ENCODE measurements around the gene SSC4D. TPM values are rescaled to one million over a fixed set of nuclear protein-coding genes. Genes with fewer than 3 reads are reported as not detected.

Gene SSC4D
- total and polyA plus RNA-seq, 9 of the 15 experiments (the other 6 are each of a cell fraction or from before 2014, with no cell fraction given), result 0.06 to 1.1 (median 0.85) TPM; not detected in 1

GRCh38 chr7:76405738-76406137 is 3.8 kb downstream of the SSC4D start:
- Histone ChIP-seq H2AFZ (ENCODE audit: low read depth, low read length) (no peak overlapping the region), H3K4me2 (ENCODE audit: insufficient read depth, low read length) (no peak overlapping the region), H4K20me1 (replicated peaks; ENCODE audit: control insufficient read depth, insufficient read depth, low read length) (no peaks in the 10 kb centered on the region), H3K4me3 (no peak overlapping the region), H3K36me3 (ENCODE audit: control insufficient read depth, insufficient read depth, low read length) (peaks cover 4% of the 10 kb centered on the region; the same call in 2 of the 3 replicates), H3K79me2 (ENCODE audit: control insufficient read depth, insufficient read depth, low read length) (no peaks in the 10 kb centered on the region), H3K9me3 (replicated peaks; ENCODE audit: control insufficient read depth, insufficient read depth, low read depth, low read length) (no peaks in the 10 kb centered on the region), H3K27me3 (ENCODE audit: control insufficient read depth in 2 of 2, insufficient read depth in 2 of 2, low read length in 2 of 2) (no peaks in the 10 kb centered on the region), H3K4me1 (replicated peaks in 1 of 2; ENCODE audit: control insufficient read depth in 2 of 2, insufficient read depth in 2 of 2, low read length in 2 of 2) (peaks cover 12 to 13% of the 10 kb centered on the region in 2 experiments; a peak in 3 of 5 replicates), H3K9ac (ENCODE audit: insufficient read depth in 1 of 2, low read depth in 2 of 2, low read length in 2 of 2) (peak overlapping the region in 1 of 2 experiments; percentile 76; a peak in 1 of 4 replicates), H3K9me1 (ENCODE audit: control insufficient read depth, insufficient read depth, low read length) (no peaks in the 10 kb centered on the region), H3K27ac (ENCODE audit: extremely low read depth, low read depth, low read length) (no peak overlapping the region)
- POLR2A ChIA-PET, result interaction anchor here (0.6 kb wide), 1 partner anchor 87 kb away, joined by 3 read pairs; no protein-coding TSS in a partner anchor
- in situ Hi-C loops (cut with MboI), result no loop called here
- no TSS peak for BruUV-seq (replicated peaks)
- intact Hi-C loops (cut with micrococcal nuclease), result no loop called here
- 74% methylated on average over 9 of the region's 9 CpGs for WGBS (ENCODE audit: insufficient coverage, low coverage, missing lambda C conversion rate)
- ATAC-seq, result no peak
- no peak for FAIRE-seq
- CTCF ChIA-PET (ENCODE audit: low intra/inter-chr PET ratio), result no interaction called here
- TF ChIP-seq THRB (CRISPR knock-in tag; conservative IDR thresholded peaks at IDR 0.05) (0 out of 2 replicates have a peak, but pooled peaks have one; percentile 22), CAMTA2 (CRISPR knock-in tag; conservative IDR thresholded peaks at IDR 0.05) (no peak), E4F1 (CRISPR knock-in tag; IDR thresholded peaks at IDR 0.05; ENCODE audit: borderline replicate concordance) (no peak), NFIX (CRISPR knock-in tag; IDR thresholded peaks at IDR 0.05; ENCODE audit: low read depth) (no peak)
- DNase-seq (ENCODE audit: extremely low read depth in 1 of 4, low spot score in 3 of 4), result no peak

Data from K562 (cell line).